ENCODE data around the gene PTPMT1.
A peak's percentile ranks its signal among the peaks of the same experiment; 100 is the strongest.
"Not testable (repeated sequence)": the region's sequence is repeated elsewhere in the genome, so short reads cannot be mapped to it uniquely, and the experiment has no call there.

PTPMT1 gene

DNA sequence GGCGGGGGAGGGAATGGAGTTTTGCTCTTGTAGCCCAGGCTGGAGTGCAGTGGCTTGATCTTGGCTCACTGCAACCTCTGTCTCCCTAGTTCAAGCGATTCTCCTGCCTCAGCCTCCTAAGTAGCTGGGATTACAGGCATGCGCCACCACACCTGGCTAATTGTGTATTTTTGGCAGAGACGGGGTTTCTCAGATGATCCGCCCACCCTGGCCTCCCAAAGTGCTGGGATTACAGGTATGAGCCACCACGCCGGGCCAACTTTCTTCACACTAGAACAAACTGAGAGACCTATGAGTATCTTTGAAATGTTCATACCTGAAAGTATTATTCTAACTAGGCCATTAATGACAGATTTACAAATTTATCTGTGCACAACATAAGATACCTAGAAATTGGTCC lies 19.1 kb upstream of the PTPMT1 start:
- not testable (repeated sequence) for DNase-seq (ENCODE audit: low spot score)

DNA sequence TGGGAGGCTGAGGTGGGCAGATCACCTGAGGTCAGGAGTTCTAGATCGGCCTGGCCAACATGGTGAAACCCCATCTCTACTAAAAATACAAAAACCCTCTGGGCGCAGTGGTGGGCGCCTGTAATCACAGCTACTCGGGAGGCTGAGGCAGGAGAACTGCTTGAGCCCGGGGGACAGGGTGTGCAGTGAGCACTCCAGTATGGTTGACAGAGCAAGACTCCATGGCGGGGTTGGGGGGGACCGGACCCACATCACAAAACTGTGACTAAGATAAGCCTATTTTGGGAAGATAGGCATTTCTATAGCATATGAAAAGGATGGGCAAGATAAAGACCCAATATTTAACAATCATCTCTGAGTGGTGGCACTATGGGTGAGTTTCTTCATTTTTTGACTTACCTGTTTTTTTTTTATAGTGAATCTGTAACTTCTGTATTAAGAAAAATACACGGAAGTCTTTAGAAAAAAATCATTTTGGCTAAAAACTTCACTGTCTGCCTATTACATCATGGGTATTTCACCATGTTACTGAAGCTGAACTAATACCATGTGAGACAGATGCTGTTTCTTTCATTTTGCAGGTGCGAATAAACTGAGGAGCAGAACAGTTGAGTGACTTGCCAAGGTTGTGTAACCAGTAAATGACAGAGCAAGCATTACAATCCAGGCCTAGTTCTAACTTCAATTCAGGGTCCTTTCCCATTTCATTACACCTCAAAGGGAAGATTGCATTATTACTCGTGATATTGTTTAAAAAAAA lies 14.9 kb upstream of the PTPMT1 start:
- DNase-seq (ENCODE audit: low spot score) = no peak

DNA sequence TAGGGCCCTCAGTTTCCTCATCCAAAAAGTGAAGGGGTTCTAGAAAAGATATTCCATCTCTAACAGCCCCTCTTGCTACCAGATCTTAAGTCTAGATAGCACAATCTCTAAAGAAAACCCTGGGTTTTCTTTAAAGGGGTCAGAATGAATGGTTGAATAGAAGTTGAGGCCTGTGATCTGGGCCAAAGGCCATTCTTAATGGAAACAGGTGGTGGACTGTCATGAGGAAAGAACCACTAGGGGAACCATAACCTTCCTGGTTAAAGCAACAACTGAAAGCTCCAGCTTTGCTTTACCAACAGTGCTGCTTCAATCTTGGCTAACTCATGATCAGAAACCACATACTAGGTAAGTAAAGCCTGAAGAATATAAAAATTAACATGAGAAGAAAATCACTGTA lies 14.3 kb upstream of the PTPMT1 start:
- peak; percentile 74 for DNase-seq (ENCODE audit: low spot score)

DNA sequence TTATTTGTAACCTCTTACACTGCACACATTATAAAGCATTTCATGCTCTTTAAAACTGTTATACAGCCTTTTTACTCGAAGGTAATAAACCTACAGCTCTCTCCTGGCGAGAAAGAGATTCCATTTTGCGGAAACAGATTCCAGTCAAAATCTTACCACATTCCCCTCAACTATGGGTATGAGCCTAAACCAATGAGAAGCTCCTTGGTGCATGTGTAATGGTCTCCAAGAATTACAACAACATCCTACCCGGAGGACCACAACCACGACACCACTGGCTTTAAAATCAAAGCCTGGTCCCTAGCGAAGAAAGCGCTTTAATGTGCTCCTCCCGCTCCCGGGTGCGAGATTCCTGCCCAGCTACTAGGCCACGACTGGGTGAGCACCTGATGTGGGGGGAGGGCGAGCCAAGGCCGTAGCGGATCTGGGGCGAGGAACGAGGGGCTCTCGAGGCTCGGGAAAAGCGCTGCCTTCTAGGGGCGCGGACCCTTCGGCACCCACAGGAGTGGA lies 13.3 kb upstream of the PTPMT1 start:
- peak; percentile 53 for DNase-seq (ENCODE audit: low spot score)

DNA sequence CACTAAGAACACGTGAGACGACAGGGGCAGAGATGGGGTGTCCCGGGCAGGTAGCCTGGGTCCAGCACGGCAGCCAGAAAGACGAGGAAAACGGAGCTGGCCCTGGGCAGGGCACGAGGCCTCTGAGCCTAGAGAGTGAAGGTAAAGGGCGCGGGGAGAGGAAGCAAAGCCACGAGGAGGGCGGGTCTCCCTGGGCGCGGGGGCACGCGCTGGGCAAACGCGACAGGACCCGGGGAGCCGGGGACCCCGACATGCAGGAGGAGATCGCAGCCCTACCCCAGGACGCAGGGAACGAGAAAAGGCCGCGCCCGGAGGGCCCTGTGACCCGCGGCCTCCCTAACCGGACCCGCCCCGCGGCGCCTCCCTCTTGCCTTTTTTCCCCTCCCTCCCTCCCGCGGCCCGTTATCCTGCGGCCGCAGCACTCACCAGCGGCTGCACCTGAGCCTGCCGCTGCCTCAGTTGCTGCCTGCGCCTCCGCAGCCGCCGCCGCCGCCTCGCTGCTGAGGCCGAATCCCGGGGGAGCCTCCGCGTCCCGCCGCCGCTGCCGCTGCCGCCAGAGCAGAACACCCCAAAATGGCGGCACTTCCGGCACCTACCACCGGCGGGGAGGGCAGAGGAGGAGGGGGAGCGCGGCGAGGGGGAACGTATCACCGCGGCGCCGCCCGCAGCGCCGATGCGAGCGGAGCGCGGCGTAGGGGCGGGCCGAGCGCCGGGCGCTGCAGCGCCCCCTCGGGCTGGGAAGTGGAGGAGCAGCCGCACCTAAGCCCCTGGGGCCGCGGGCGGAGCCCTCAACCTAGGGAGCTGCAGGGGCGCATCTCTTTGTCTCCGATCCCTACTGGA lies 12.6 kb upstream of the PTPMT1 start, which contains the start of gene CELF1:
Gene CELF1 (minus strand): TSS at position 567 of the 840 bp plus-strand sequence. CDS start 53,609 bp downstream, outside the sequence.
- peak; percentile 89 for DNase-seq (ENCODE audit: low spot score)

DNA sequence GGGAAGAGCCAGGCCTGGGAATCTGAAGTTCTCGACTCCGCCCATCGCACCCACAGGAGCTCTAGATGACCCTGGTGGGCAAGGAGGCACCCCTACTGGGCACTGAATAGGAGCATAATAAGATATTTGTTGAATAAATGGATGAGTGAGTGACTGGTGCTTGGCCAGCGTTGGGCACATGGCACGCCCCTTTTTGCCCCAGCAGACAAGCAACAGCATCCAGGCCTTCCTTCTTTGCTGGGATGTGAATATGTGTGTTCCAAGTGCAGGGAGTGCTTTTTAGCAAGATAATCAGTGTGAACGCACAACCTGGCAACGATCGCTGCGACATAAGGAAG lies 12.0 kb upstream of the PTPMT1 start:
- DNase-seq (ENCODE audit: low spot score) = no peak

DNA sequence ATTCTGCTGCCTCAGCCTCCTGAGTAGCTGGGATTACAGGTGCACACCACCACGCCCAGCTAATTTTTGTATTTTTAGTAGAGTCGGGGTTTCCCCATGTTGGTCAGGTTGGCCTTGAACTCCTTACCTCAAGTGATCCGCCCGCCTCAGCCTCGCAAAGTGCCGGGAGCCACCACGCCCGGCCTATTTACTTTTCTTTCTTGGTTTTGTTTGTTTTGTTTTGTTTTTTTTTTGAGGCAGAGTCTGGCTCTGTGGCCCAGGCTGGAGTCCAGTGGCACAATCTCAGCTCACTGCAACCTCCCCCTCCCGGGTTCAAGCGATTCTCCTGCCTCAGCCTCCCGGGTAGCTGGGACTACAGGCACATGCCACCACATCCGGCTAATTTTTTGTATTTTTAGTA lies 8.4 kb upstream of the PTPMT1 start:
- not testable (repeated sequence) for DNase-seq (ENCODE audit: low spot score)

DNA sequence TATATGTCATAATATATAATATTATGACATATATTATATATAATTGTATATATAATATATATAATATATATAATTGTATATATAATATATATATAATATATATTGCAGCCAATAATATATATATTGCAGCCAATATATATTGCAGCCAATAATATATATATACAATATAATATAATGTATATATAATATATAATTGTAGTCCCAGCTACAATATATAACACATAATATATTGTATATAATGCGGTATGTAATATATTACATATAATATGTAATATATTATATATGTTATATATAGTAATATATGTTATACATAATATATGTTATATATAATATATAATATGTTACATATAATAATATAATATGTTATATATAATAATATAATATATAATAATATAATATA lies 6.7 kb upstream of the PTPMT1 start:
- DNase-seq (ENCODE audit: low spot score) = no peak

DNA sequence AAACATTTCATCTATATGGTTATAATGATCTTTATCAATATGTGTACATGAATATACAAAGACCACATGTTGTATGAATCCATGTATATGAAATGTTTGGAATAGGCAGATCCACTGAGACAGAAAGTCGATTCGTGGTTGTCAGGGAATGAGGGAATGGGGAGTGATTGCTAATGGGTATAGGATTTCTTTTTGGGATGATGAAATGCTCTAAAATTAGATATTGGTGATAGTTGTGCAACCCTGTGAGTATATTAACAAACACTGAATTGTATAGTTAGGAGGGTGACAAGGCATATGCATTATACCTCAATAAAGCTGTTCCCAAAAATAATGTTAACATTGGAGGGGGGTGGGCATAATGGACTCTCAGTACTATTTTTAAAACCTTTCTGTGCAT lies 5.0 kb upstream of the PTPMT1 start:
- DNase-seq (ENCODE audit: low spot score) = no peak

DNA sequence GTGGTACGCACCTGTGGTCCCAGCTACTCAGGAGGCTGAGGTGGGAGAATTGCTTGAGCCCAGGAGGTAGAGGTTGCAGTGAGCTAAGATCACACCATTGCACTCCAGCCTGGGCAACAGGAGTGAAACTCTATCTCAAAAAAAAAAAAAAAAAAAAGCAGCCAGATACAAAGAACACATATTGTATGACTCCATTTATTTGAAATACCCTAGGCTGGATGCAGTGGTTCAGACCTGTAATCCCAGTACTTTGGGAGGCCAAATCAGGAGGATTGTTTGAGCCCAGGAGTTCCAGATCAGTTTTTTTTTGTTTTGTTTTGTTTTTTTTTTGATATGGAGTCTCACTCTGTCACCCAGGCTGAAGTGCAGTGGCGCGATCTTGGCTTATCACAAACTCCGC lies 3.0 kb upstream of the PTPMT1 start:
- DNase-seq (ENCODE audit: low spot score) = not testable (repeated sequence)

DNA sequence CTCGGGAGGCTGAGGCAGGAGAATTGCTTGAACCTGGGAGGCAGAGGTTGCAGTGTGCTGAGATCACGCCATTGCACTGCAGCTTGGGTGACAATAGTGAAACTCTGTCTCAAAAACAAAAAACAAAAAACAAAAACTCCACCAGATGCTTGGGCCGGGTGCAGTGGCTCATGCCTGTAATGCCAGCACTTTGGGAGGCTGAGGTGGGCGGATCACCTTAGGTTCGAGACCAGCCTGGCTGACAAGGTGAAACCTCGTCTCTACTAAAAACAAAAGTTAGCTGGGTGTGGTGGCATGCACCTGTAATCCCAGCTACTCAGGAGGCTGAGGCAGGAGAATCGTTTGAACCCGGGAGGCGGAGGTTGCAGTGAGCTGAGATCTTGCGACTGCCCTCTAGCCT lies 1.0 kb upstream of the PTPMT1 start:
- DNase-seq (ENCODE audit: low spot score) = not testable (repeated sequence)

DNA sequence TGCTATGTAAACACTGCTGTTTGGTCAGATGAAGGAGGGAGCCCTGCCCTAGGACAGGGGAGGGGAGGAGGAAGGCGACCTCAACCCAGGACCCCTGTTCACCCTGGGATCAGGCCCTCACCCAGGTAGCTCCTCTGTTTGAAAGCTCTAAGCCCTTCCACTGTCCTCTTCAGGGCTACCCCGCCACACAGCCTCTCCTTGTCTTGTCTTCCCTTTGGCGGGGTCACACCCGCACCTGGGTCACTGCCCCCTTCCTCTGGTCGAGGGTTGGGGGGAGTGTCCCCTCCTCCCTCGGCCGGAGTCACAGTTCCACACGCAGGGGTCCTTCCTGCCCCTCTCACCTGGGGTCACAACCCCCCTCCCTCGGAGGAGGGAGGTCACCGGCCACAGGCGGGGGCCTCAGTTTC lies 463 bp upstream of the PTPMT1 start:
- DNase-seq (ENCODE audit: low spot score) = no peak

DNA sequence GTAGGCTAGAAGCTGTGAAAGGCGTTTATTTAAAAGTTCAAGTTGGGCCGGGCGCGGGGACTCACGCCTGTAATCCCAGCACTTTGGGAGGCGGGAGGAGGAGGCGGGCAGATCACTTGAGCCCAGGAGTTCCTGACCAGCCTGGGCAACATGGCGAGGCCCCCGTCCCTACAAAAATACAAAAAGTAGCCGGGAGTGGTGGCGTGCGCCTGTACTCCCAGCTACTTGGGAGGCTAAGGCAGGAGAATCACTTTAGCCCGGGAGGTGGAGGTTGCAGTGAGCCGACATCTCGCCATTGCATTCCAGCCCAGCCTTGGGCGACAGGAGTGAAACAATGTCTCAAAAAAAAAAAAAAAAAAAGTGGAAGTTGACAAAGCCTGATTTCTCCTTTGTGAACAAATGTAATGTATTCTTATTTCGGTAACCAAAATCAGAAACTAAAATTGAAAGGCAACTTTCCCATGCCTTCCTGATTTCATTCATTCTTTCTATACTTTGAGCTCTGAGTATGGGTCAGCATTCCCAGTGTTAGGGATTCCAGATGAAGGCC lies 825 bp downstream of the PTPMT1 start:
- DNase-seq (ENCODE audit: low spot score) = no peak

DNA sequence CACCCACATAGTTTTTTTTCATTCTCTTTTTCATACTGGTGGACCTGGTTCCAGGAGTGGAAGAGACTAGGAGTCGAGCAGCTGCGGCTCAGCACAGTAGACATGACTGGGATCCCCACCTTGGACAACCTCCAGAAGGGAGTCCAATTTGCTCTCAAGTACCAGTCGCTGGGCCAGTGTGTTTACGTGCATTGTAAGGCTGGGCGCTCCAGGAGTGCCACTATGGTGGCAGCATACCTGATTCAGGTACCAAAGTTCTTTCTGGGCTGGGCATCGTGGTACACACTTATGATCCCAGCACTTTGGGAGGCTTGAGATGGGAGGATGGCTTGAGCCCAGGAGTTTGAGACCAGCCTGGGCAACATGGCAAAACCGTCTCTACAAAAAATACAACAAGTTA lies 4.2 kb downstream of the PTPMT1 start:
- no peak for DNase-seq (ENCODE audit: low spot score)

DNA sequence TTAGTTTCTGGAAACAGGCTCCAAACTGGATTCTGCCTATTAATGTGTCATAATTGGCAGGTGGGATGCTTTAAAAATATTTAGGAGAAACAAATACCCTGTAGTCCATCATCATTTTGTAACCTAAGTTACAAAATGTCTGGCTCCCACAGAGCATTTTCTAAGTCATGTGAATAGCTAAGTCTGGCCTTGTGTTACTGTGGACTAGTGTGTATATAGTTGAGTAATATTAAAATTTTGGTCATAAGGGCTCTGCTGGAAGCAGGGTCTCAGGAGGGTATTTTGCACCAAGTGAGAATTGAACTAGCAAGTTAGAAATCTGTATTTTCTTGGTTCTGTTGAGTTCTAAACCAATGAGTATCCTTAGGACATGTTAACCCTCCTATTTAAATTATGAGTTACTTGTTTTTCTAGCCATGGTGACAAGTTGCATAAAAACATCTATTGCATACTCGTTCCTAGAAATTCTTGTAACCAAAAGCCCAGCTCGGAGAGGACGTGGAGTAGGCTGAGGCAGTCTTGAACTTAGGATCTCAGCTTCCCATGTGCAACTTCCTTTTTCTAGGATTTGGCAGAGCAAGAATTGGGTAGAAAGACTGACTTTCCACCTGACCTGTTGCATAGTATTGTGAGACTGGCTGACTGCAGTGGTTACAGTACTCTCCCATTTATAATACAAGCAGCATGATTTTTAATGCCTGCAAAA lies 5.4 kb downstream of the PTPMT1 start:
- no peak for DNase-seq (ENCODE audit: low spot score)

DNA sequence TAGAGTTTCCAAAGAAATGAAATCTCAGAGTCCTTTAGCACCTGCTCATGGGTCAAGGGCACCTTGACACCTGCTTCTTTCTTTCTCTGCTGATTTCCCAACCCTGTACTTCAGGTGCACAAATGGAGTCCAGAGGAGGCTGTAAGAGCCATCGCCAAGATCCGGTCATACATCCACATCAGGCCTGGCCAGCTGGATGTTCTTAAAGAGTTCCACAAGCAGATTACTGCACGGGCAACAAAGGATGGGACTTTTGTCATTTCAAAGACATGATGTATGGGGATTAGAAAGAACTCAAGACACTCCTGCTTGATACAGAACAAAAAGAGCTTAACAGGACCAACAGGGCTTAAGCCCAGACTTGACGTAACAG lies 5.9 kb downstream of the PTPMT1 start:
- no peak for DNase-seq (ENCODE audit: low spot score)

DNA sequence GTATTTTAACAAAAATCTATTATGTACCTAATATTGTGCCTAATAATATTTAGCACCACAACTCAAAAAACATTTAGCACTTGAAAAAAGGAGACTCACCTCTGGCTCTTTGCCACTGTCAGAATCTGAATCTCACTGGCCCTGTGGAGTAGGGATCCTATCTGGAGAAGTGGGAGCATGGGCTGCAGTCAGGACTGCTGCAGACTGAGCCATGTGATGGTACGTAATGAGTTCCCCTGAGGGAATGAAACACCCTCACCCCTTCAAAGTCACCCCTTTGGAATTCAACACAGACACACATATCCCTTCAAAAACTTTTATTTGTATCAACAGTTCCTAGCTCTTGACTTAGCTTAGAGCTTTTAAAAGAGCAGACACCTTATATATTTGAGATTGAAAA lies 6.5 kb downstream of the PTPMT1 start:
- DNase-seq (ENCODE audit: low spot score) = no peak

DNA sequence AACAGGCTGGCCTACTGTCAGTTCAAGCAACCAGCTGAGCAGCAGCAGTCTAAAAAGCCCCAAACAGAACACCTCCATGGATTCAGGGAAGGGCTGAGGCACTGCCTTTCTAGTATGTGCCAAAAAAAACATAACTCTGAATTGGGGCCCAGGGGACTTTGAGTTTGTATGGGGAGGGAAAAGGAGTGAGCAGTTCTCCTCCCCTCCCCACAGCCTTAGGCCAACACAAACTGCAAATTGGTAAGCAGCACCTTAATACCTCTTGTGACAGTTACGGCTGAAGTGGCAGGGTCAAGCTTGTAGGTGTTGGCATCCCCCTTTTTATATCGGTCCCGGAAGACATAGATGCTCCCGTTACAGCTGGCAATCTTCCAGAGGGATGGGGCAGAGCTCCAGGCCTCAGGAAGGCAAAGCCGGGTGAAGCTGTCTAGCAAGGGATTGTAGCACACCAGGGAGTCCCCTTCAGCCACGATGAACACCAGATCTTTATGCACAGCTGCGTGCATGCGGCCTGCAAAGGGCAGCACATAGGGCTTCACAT lies 7.4 kb downstream of the PTPMT1 start:
- no peak for DNase-seq (ENCODE audit: low spot score)

DNA sequence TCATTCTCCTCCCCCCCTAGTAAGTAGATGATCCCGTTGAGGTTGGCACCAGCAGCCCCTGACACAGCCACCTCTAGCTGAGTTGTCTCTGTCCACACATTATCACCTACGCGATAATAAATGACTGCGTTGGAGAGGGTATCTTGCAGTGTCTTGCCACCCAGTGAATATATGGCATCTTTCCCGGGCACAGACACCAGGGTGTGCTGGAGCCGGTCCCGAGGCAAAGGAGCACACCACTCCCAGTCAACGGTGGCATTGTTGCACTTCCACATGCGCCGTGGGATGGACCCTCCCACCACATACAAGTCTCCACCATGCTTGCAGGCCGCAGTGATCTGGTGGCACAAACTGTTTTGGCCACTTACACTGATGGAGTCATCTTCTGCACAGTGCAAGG lies 7.9 kb downstream of the PTPMT1 start:
- DNase-seq (ENCODE audit: low spot score) = no peak

DNA sequence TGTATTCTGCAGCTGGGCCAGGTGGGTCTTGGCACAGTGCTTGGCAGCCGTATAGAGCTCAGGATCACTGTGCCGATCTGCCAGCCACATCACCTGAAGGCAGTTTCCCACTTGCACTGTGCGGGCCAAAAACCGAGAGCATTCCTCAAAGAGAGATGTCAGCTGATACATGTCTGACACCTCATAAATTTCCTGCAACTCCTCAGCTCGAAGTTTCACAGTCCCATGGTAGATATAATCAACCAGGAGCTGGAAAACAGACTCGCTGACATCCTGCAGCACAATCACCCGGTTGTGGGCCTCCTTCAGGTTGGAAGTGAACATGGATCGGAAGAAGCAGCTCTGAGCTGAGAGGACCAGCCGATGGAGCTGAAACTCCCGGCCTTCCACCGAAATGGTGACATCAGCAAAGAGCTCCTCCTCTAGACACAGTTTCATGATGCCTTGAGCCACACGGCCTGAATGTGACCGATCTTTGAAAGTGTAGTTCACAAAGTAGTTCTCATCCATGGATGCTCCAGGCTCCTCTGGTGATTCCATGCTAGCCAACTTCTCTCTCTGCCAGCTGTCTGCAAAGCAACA lies 12.2 kb downstream of the PTPMT1 start:
- no peak for DNase-seq (ENCODE audit: low spot score)
